IMR-90 (cell line): ENCODE results near the gene GPI. TPM values are rescaled to one million over a fixed set of nuclear protein-coding genes. Genes with fewer than 3 reads are reported as not detected.

ENCODE experiments used
- ATAC-seq: fragments of 200-7000 bp; cut with Tn5 transposase; 2 replicates; pipeline ENCODE4 v1.9.1; 2020; ENCODE audit warnings: low read depth, mild to moderate bottlenecking, moderate library complexity
- BruUV-seq: library from RNA; stranded (reverse); fragments of 400-500 nt; replicated peaks from 2 replicates; lab custom pipeline; 2021; lab: Mats Ljungman, UMichigan
- CTCF ChIA-PET: fragments of 300-600 bp; formaldehyde crosslinking; extraction: SDS; loops from one replicate; lab custom pipeline; 2021; ENCODE audit warnings: antibody characterized with exemption; lab: Yijun Ruan, JAX
- POLR2A ChIA-PET: fragments of 300-600 bp; sonication (Branson Sonifier 250); formaldehyde crosslinking; loops from one replicate; lab custom pipeline; 2022; ENCODE audit warnings: antibody characterized with exemption; ENCODE audit not compliant: unreplicated experiment; lab: Charles Lee
- DNase-seq: peaks from one replicate; pipeline ENCODE4 v3.0.0; 2013
- H2AFZ ChIP-seq: replicated peaks from 2 replicates; pipeline ENCODE3; 2013; ENCODE audit warnings: low read length, mild to moderate bottlenecking; ENCODE audit not compliant: poor library complexity
- H2AK5ac ChIP-seq: 2 replicates; pipeline ENCODE4 v1.6.1; 2013; ENCODE audit warnings: low read depth, low read length, inconsistent platforms
- H2AK9ac ChIP-seq: replicated peaks from 2 replicates; pipeline ENCODE3; 2013; ENCODE audit warnings: mild to moderate bottlenecking, low read depth, low read length, moderate library complexity; ENCODE audit not compliant: poor library complexity
- H2BK120ac ChIP-seq: 2 replicates; pipeline ENCODE4 v1.6.1; 2013; ENCODE audit warnings: low read depth, low read length, inconsistent platforms
- H2BK15ac ChIP-seq: 3 replicates; pipeline ENCODE4 v1.6.1; 2013; ENCODE audit warnings: low read depth, low read length, inconsistent platforms
- H2BK20ac ChIP-seq: 2 replicates; pipeline ENCODE4 v1.6.1; 2013; ENCODE audit warnings: low read depth, mild to moderate bottlenecking, inconsistent platforms, low read length, moderate library complexity
- H2BK5ac ChIP-seq: 2 replicates; pipeline ENCODE4 v1.6.1; 2013; ENCODE audit warnings: mild to moderate bottlenecking, low read depth, low read length, inconsistent platforms; ENCODE audit not compliant: poor library complexity, severe bottlenecking
- H3K14ac ChIP-seq: replicated peaks from 2 replicates; pipeline ENCODE4 v1.6.1; 2013; ENCODE audit warnings: low read depth, low read length, inconsistent platforms
- H3K18ac ChIP-seq: 2 replicates; pipeline ENCODE4 v1.6.1; 2013; ENCODE audit warnings: low read depth, low read length, control low read depth
- H3K23ac ChIP-seq: 2 replicates; pipeline ENCODE4 v1.6.1; 2013; ENCODE audit warnings: low read depth, low read length, inconsistent platforms
- H3K27ac ChIP-seq: 2 replicates; pipeline ENCODE4 v1.5.1; 2013; ENCODE audit warnings: mild to moderate bottlenecking, control low read depth, low read length; ENCODE audit not compliant: insufficient read depth
- H3K27me3 ChIP-seq: 2 replicates; pipeline ENCODE4 v1.6.1; 2013; ENCODE audit warnings: low read length; ENCODE audit not compliant: control insufficient read depth, insufficient read depth
- H3K36me3 ChIP-seq: 2 replicates; pipeline ENCODE4 v1.6.1; 2013; ENCODE audit warnings: low read length, mixed read lengths; ENCODE audit not compliant: control insufficient read depth, insufficient read depth
- H3K4ac ChIP-seq: 2 replicates; pipeline ENCODE4 v1.6.1; 2013; ENCODE audit warnings: low read depth, low read length, inconsistent platforms
- H3K4me1 ChIP-seq: 2 replicates; pipeline ENCODE4 v1.6.1; 2013; ENCODE audit warnings: low read length, mixed read lengths; ENCODE audit not compliant: control insufficient read depth, insufficient read depth
- H3K4me2 ChIP-seq: 2 replicates; pipeline ENCODE4 v1.6.1; 2013; ENCODE audit warnings: low read depth, mild to moderate bottlenecking, control low read depth, low read length, moderate library complexity
- H3K4me3 ChIP-seq: 2 replicates; pipeline ENCODE4 v1.5.1; 2013; ENCODE audit warnings: low read depth, mild to moderate bottlenecking, control low read depth, low read length, moderate library complexity; ENCODE audit not compliant: insufficient read depth
- H3K56ac ChIP-seq: 2 replicates; pipeline ENCODE4 v1.6.1; 2013; ENCODE audit warnings: low read length, inconsistent platforms; ENCODE audit not compliant: insufficient read depth; ENCODE audit errors: extremely low read depth
- H3K79me1 ChIP-seq, 2 experiments: 2 replicates each; pipeline ENCODE4 v1.6.1; 2013; ENCODE audit warnings: low read length in 2 of 2, inconsistent platforms in 1 of 2, low read depth in 1 of 2
- H3K9ac ChIP-seq: 2 replicates; pipeline ENCODE4 v1.6.1; 2013; ENCODE audit warnings: low read depth, low read length, control low read depth
- H3K9me1 ChIP-seq: 2 replicates; pipeline ENCODE4 v1.6.1; 2013; ENCODE audit warnings: low read length, inconsistent platforms; ENCODE audit not compliant: insufficient read depth
- H3K9me3 ChIP-seq: 2 replicates; pipeline ENCODE4 v1.6.1; 2013; ENCODE audit warnings: low read length; ENCODE audit not compliant: control insufficient read depth, insufficient read depth
- H4K20me1 ChIP-seq: 2 replicates; pipeline ENCODE4 v1.6.1; 2013; ENCODE audit warnings: low read length, inconsistent platforms; ENCODE audit not compliant: insufficient read depth
- H4K5ac ChIP-seq: 2 replicates; pipeline ENCODE4 v1.6.1; 2013; ENCODE audit warnings: mild to moderate bottlenecking, low read depth, low read length, control low read depth
- H4K8ac ChIP-seq, 2 experiments: 2 replicates each; pipeline ENCODE4 v1.6.1; 2013; ENCODE audit warnings: low read depth in 2 of 2, low read length in 2 of 2, control low read depth in 1 of 2, inconsistent platforms in 1 of 2
- H4K91ac ChIP-seq: 2 replicates; pipeline ENCODE4 v1.6.1; 2013; ENCODE audit warnings: low read depth, low read length, inconsistent platforms; ENCODE audit not compliant: insufficient read depth
- BHLHE40 ChIP-seq: fragments of 150-350 bp; IDR thresholded peaks from 2 replicates; pipeline ENCODE4 v1.6.1; 2016; ENCODE audit warnings: mild to moderate bottlenecking, low read depth, low read length
- CEBPB ChIP-seq: IDR thresholded peaks from 2 replicates; pipeline ENCODE4 v1.6.1; 2012; ENCODE audit warnings: low read depth, low read length, improper control_type of control experiment
- FOS ChIP-seq: fragments of 150-350 bp; IDR thresholded peaks from 2 replicates; pipeline ENCODE4 v1.6.1; 2016; ENCODE audit warnings: low read depth, low read length
- MXI1 ChIP-seq: IDR thresholded peaks from 2 replicates; pipeline ENCODE4 v1.6.1; 2012; ENCODE audit warnings: low read depth, mild to moderate bottlenecking, low read length, moderate library complexity, borderline replicate concordance
- NFE2L2 ChIP-seq: fragments of 150-350 bp; IDR thresholded peaks from 2 replicates; pipeline ENCODE4 v1.6.1; 2016; ENCODE audit warnings: low read depth, mild to moderate bottlenecking, low read length
- RAD21 ChIP-seq: IDR thresholded peaks from 2 replicates; pipeline ENCODE4 v1.6.1; 2012; ENCODE audit warnings: low read length, improper control_type of control experiment
- RCOR1 ChIP-seq: IDR thresholded peaks from 2 replicates; pipeline ENCODE4 v1.6.1; 2012; ENCODE audit warnings: mild to moderate bottlenecking, low read length, improper control_type of control experiment; ENCODE audit not compliant: insufficient replicate concordance
- RFX5 ChIP-seq: IDR thresholded peaks from 2 replicates; pipeline ENCODE4 v1.8.0; 2012; ENCODE audit warnings: low read depth, mild to moderate bottlenecking, low read length, moderate library complexity
- SMC3 ChIP-seq: fragments of 150-350 bp; IDR thresholded peaks from 2 replicates; pipeline ENCODE4 v1.6.1; 2016; ENCODE audit warnings: low read depth, mild to moderate bottlenecking, antibody characterized with exemption, low read length, moderate library complexity
- WGBS, 2 experiments: methylation state at CpG; one replicate each; pipeline versions ENCODE4 v1.1.5 to v1.1.7; 2013; ENCODE audit warnings: missing lambda C conversion rate in 2 of 2; ENCODE audit not compliant: insufficient read length in 1 of 2; ENCODE audit errors: extremely low coverage in 2 of 2; 5-methylcytosine and 5-hydroxymethylcytosine counted together
- dilution Hi-C: fragments of 300-500 bp; cut with HindIII; formaldehyde crosslinking; loops from one replicate; pipeline ENCODE4 v1.14.3; 2018; ENCODE audit warnings: low sequenced_read_pairs; ENCODE audit not compliant: unreplicated experiment
- in situ Hi-C: fragments of 300-500 bp; cut with MboI; formaldehyde crosslinking; loops from 3 replicates; pipeline ENCODE4 v1.14.3; 2019; ENCODE audit warnings: low sequenced_read_pairs, inconsistent platforms, mixed read lengths
- intact Hi-C: fragments of 100-400 bp; cut with micrococcal nuclease; formaldehyde crosslinking; loops from 2 replicates; pipeline ENCODE4 v1.10.0; 2022
- polyA plus RNA-seq, 3 experiments: library from polyadenylated mRNA; depleted of rRNA; stranded (reverse); fragments of >200 nt; gene quantifications; 2 replicates each; pipeline ENCODE4 v1.2.3, GENCODE V29; 2012; ENCODE audit warnings: low replicate concordance in 1 of 3
- total RNA-seq: library from RNA; depleted of rRNA; stranded (reverse); fragments of >200 nt; gene quantifications from 2 replicates; pipeline ENCODE4 v1.2.3, GENCODE V29; 2012
- TF ChIP-seq, protein P1 (sequence below): conservative IDR thresholded peaks from 2 replicates; pipeline ENCODE4 v1.5.1; 2012; ENCODE audit warnings: mild to moderate bottlenecking, low read depth, low read length, improper control_type of control experiment
- TF ChIP-seq, protein P2 (sequence below): fragments of 150-350 bp; IDR thresholded peaks from 2 replicates; pipeline ENCODE4 v1.6.1; 2017; ENCODE audit warnings: mild to moderate bottlenecking, antibody characterized with exemption, low read length, low read depth

Gene GPI
- total and polyA plus RNA-seq, 2 of the 4 experiments (the other 2 are of a cell fraction) = 147 to 239 TPM

DNA sequence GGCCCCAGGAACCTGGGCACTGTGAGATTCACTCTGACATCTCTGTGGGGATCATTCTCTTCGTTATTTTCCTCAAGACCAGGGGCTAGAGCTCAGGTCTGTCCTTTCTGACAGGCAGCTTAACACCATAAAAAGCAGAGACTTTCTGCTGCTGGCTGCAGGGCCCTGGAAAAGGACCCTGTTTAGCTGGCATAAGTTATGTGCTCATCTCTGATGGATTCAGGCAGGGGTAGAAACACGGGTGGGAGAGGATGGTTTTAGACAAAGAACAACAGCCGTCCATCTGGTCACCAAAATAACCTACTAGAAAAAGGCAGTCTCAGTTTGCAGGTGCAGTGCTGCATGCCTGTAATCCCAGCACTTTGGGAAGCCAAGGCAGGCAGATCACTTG is 2.3 kb upstream of the GPI start:
- no peaks in the 10 kb centered on the region for H3K9me3 ChIP-seq
- H3K14ac ChIP-seq = no peak overlapping the region
- WGBS, 2 experiments = no CpG with 5 or more reads among the region's 3 CpGs
- peaks cover 19% of the 10 kb centered on the region for H4K20me1 ChIP-seq
- no peak overlapping the region for H3K4me2 ChIP-seq
- H3K4ac ChIP-seq = no peak overlapping the region
- H4K8ac ChIP-seq = no peak overlapping the region
- H3K9ac ChIP-seq = no peak overlapping the region
- TF ChIP-seq RCOR1 (no peak), SMC3 (no peak), FOS (no peak), RAD21 (no peak), CEBPB (no peak), NFE2L2 (no peak), BHLHE40 (no peak), MXI1 (no peak), RFX5 (no peak)
- TF ChIP-seq, protein P1, sequence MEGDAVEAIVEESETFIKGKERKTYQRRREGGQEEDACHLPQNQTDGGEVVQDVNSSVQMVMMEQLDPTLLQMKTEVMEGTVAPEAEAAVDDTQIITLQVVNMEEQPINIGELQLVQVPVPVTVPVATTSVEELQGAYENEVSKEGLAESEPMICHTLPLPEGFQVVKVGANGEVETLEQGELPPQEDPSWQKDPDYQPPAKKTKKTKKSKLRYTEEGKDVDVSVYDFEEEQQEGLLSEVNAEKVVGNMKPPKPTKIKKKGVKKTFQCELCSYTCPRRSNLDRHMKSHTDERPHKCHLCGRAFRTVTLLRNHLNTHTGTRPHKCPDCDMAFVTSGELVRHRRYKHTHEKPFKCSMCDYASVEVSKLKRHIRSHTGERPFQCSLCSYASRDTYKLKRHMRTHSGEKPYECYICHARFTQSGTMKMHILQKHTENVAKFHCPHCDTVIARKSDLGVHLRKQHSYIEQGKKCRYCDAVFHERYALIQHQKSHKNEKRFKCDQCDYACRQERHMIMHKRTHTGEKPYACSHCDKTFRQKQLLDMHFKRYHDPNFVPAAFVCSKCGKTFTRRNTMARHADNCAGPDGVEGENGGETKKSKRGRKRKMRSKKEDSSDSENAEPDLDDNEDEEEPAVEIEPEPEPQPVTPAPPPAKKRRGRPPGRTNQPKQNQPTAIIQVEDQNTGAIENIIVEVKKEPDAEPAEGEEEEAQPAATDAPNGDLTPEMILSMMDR = no peak
- TF ChIP-seq, protein P2, sequence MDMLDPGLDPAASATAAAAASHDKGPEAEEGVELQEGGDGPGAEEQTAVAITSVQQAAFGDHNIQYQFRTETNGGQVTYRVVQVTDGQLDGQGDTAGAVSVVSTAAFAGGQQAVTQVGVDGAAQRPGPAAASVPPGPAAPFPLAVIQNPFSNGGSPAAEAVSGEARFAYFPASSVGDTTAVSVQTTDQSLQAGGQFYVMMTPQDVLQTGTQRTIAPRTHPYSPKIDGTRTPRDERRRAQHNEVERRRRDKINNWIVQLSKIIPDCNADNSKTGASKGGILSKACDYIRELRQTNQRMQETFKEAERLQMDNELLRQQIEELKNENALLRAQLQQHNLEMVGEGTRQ = no peak
- no peaks in the 10 kb centered on the region for H3K27me3 ChIP-seq
- no peak overlapping the region for H3K4me3 ChIP-seq
- H2AFZ ChIP-seq = no peak overlapping the region
- H3K56ac ChIP-seq = no peak overlapping the region
- H2BK120ac ChIP-seq = no peak overlapping the region
- ChIA-PET POLR2A (no interaction called here), CTCF (interaction anchor here (0.6 kb wide), 1 partner anchor 14 kb away, joined by 4 read pairs; no protein-coding TSS in a partner anchor)
- BruUV-seq = no TSS peak
- no peak overlapping the region for H2BK20ac ChIP-seq
- in situ Hi-C loops (no loop called here), intact Hi-C loops (no loop called here), dilution Hi-C loops (no loop called here)
- H3K9me1 ChIP-seq = peaks cover 34% of the 10 kb centered on the region
- no peak overlapping the region for H3K27ac ChIP-seq
- H3K18ac ChIP-seq = no peak overlapping the region
- DNase-seq (no peak), ATAC-seq (no peak)
- H2BK15ac ChIP-seq = no peak overlapping the region
- H3K36me3 ChIP-seq = peaks cover 7% of the 10 kb centered on the region
- no peak overlapping the region for H4K5ac ChIP-seq
- peaks cover 25% of the 10 kb centered on the region for H3K4me1 ChIP-seq
- H3K79me1 ChIP-seq = peaks cover 15 to 34% of the 10 kb centered on the region in 2 experiments
- H2BK5ac ChIP-seq = no peak overlapping the region
- H2AK9ac ChIP-seq = no peak overlapping the region
- no peak overlapping the region for H2AK5ac ChIP-seq
- H3K23ac ChIP-seq = no peak overlapping the region
- H4K91ac ChIP-seq = no peak overlapping the region
